ENCODE measurements around the gene DNAJC13. TPM values are rescaled to one million over a fixed set of nuclear protein-coding genes. Genes with fewer than 3 reads are reported as not detected.
"Not testable (repeated sequence)": the region's sequence is repeated elsewhere in the genome, so short reads cannot be mapped to it uniquely, and the experiment has no call there.

Gene DNAJC13, protein sequence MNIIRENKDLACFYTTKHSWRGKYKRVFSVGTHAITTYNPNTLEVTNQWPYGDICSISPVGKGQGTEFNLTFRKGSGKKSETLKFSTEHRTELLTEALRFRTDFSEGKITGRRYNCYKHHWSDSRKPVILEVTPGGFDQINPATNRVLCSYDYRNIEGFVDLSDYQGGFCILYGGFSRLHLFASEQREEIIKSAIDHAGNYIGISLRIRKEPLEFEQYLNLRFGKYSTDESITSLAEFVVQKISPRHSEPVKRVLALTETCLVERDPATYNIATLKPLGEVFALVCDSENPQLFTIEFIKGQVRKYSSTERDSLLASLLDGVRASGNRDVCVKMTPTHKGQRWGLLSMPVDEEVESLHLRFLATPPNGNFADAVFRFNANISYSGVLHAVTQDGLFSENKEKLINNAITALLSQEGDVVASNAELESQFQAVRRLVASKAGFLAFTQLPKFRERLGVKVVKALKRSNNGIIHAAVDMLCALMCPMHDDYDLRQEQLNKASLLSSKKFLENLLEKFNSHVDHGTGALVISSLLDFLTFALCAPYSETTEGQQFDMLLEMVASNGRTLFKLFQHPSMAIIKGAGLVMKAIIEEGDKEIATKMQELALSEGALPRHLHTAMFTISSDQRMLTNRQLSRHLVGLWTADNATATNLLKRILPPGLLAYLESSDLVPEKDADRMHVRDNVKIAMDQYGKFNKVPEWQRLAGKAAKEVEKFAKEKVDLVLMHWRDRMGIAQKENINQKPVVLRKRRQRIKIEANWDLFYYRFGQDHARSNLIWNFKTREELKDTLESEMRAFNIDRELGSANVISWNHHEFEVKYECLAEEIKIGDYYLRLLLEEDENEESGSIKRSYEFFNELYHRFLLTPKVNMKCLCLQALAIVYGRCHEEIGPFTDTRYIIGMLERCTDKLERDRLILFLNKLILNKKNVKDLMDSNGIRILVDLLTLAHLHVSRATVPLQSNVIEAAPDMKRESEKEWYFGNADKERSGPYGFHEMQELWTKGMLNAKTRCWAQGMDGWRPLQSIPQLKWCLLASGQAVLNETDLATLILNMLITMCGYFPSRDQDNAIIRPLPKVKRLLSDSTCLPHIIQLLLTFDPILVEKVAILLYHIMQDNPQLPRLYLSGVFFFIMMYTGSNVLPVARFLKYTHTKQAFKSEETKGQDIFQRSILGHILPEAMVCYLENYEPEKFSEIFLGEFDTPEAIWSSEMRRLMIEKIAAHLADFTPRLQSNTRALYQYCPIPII (N-terminal part only)
- 100 to 1,000 TPM in 1 of 4 donors, 10 to 100 TPM in 3; 42.0 to 102 (median 52.1) TPM for total RNA-seq

DNA sequence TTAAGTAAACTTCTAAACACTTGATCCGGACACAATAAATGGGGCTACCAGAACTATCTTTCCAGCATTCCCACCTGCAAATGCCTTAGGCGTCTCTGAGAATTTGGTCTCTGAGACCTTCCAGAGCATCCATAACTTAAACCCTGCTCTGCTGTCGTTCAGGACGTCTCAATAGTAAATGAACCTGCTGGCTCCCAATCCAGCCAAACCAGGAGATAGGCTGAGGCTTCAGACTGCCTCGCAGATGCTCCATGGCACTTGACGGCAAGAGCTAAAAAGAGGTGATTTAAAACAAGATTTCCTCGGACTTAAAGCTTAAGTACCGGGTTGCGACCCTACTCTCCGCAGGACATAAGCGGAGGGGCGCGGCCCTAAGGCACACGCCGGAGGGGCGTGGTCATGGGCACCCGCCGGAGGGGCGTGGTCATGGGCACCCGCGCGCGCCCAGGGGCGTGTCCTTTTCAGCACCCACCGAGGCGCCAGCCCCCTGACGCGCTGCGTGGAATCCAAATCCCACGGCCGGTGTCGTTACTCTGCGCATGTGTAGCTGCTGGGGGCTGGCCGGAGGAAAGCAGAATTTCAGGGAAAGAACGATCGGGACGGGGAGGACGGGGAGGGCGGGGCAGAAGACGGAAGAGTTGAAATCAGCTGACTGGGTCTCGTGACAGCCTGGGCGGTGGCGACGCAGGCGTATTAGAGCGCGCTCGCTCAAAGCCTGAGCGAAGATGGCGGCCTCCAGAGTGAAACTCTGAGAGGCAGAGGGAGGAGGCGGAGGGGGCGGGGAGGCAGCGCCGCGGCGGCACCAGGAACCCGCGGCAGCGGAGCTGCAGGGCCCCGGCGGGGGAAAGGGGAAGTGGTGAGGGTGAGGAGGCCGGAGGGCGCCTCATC, at the start of gene DNAJC13:
Gene DNAJC13 (plus strand): TSS at position 696 of the 888 bp plus-strand sequence. CDS start 17,049 bp downstream, outside the sequence.
- H3K27ac ChIP-seq: peak within 1 kb of the TSS; percentile 75 to 92 (median 87)
- no peaks in the 10 kb centered on the region for H3K27me3 ChIP-seq
- no peaks in the 10 kb centered on the region for H3K9me3 ChIP-seq
- peak; percentile 94 to 96 (median 95) for DNase-seq
- peaks cover 0 to 22% (median 0%) of the 10 kb centered on the region in 4 donors for H3K4me1 ChIP-seq
- H3K4me3 ChIP-seq: peak within 1 kb of the TSS; percentile 62 to 95 (median 80)
- no peaks in the 10 kb centered on the region for H3K36me3 ChIP-seq
- TF ChIP-seq, protein P1, sequence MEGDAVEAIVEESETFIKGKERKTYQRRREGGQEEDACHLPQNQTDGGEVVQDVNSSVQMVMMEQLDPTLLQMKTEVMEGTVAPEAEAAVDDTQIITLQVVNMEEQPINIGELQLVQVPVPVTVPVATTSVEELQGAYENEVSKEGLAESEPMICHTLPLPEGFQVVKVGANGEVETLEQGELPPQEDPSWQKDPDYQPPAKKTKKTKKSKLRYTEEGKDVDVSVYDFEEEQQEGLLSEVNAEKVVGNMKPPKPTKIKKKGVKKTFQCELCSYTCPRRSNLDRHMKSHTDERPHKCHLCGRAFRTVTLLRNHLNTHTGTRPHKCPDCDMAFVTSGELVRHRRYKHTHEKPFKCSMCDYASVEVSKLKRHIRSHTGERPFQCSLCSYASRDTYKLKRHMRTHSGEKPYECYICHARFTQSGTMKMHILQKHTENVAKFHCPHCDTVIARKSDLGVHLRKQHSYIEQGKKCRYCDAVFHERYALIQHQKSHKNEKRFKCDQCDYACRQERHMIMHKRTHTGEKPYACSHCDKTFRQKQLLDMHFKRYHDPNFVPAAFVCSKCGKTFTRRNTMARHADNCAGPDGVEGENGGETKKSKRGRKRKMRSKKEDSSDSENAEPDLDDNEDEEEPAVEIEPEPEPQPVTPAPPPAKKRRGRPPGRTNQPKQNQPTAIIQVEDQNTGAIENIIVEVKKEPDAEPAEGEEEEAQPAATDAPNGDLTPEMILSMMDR (IDR thresholded peaks at IDR 0.05): no peak
- TF ChIP-seq POLR2A (IDR thresholded peaks at IDR 0.05): peak; percentile 73

DNA sequence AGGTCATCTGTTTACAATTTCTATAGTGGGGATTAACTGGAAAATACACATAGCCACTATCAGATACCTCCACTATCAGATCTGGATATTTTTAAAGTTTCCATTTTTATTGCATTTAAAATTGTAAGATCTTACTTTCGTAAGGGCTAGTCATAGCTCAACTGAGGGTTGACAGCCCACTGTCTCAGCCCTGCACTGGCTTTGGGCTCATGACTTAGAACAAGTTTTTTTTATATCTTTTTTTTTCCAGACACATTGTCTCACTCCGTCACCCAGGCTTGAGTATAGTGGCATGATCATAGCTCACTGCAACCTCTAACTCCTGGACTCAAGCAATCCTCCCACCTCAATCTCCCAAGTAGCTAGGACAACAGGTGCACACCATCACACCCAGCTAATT, 48.8 kb upstream of the DNAJC13 start:
- Histone ChIP-seq H3K36me3 (no peaks in the 10 kb centered on the region), H3K9me3 (no peaks in the 10 kb centered on the region), H3K4me1 (no peaks in the 10 kb centered on the region), H3K27me3 (no peaks in the 10 kb centered on the region), H3K27ac (no peak overlapping the region), H3K4me3 (no peak overlapping the region)
- TF ChIP-seq POLR2A (IDR thresholded peaks at IDR 0.05): no peak
- TF ChIP-seq, protein P1 (IDR thresholded peaks at IDR 0.05): no peak
- DNase-seq: no peak

DNA sequence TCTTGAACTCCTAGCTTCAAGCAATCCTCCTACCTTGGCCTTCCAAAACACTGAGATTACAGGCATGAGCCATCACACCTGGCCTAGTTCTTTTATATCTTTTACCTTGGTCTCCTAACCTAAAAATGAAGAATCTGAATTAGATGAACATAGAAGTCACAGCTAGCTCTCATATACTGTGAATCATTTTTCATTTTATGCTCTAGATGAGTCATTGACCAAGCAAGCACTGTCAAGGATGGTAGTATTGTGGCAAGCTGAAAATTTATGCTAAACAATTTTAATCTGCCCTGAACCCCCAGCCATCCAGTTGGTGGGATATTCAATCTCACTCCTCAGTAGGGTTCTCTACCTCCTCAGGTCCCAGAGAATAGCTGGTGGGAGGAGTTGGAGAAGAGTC, 48.3 kb upstream of the DNAJC13 start:
- Histone ChIP-seq H3K4me1 (no peaks in the 10 kb centered on the region), H3K9me3 (no peaks in the 10 kb centered on the region), H3K27me3 (no peaks in the 10 kb centered on the region), H3K36me3 (no peaks in the 10 kb centered on the region), H3K27ac (no peak overlapping the region), H3K4me3 (no peak overlapping the region)
- no peak for DNase-seq
- TF ChIP-seq, protein P1 (IDR thresholded peaks at IDR 0.05): no peak
- no peak for TF ChIP-seq POLR2A (IDR thresholded peaks at IDR 0.05)

DNA sequence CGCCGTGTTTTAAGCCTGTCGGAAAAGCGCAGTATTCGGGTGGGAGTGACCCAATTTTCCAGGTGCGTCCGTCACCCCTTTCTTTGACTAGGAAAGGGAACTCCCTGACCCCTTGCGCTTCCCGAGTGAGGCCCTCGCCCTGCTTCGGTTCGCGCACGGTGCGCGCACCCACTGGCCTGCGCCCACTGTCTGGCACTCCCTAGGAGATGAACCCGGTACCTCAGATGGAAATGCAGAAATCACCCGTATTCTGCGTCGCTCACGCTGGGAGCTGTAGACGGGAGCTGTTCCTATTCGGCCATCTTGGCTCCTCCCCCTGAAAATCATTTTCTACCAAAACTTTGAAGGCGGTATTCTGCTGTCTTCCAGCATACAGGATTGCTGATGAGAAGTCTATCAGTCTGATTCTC, 40.4 kb upstream of the DNAJC13 start:
- H3K27me3 ChIP-seq, H3K36me3 ChIP-seq, H3K9me3 ChIP-seq, H3K27ac ChIP-seq, DNase-seq, H3K4me1 ChIP-seq: not testable (repeated sequence)
- peak overlapping the region in 1 of 4 donors; percentile 21 for H3K4me3 ChIP-seq

DNA sequence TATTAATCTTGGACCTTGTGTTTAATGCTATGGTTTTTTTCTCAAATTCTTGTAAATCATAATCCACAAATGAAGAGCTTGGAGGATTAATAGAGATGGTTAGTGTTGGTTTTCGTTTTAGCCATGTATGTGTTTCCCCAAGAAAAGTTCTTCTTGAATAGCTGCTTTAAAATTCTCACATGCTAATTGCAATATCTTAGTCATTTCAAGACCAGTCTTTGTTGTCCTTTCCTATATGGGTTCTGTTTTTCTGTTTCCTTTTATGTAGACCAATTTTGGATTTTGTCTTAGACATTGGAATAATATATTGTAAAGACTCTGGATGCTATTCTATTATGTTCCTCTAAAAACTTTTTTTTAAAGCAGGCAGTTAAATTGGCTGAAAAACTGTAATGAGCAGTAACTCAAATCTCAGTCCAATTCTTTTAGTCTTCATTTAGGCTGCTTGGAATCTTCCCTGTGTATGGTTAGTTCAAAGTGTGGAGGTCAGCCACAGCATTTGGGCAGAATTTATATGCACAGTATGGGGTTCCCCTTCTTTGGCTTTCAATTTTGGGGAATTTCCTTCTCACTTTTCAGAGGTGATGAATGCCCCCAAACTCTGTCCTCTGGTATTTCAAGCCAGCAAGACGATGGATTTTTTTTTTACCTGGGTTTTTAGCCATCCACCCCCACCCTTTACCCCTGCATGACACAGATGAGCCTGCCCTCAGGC, 39.1 kb upstream of the DNAJC13 start:
- Histone ChIP-seq H3K9me3 (no peaks in the 10 kb centered on the region), H3K36me3 (no peaks in the 10 kb centered on the region), H3K4me1 (no peaks in the 10 kb centered on the region), H3K27me3 (no peaks in the 10 kb centered on the region), H3K27ac (no peak overlapping the region), H3K4me3 (no peak overlapping the region)
- no peak for DNase-seq
- TF ChIP-seq, protein P1 (IDR thresholded peaks at IDR 0.05): no peak
- no peak for TF ChIP-seq POLR2A (IDR thresholded peaks at IDR 0.05)

Measured in Peyer's patch (tissue), 4 donors.